BE2C (cell line): ENCODE results near the gene ALDH16A1.
A peak's percentile ranks its signal among the peaks of the same experiment; 100 is the strongest.

Experiments used
- DNase-seq: peaks from one replicate; pipeline ENCODE4 v3.0.0-alpha.2; 2020
- H3K27me3 ChIP-seq: fragments of 250-450 bp; sonication (Bioruptor Pico); 2 replicates; pipeline ENCODE4 v1.5.1; 2020; ENCODE audit warnings: mild to moderate bottlenecking
- H3K36me3 ChIP-seq: fragments of 250-450 bp; sonication (Bioruptor Pico); 2 replicates; pipeline ENCODE4 v1.5.1; 2020; ENCODE audit warnings: mild to moderate bottlenecking
- H3K4me1 ChIP-seq: fragments of 250-450 bp; sonication (Bioruptor Pico); 2 replicates; pipeline ENCODE4 v1.5.1; 2020
- H3K4me3 ChIP-seq: 2 replicates; pipeline ENCODE4 v1.5.1; 2011; ENCODE audit warnings: low read depth, low read length
- H3K9me3 ChIP-seq: fragments of 250-450 bp; sonication (Bioruptor Pico); 2 replicates; pipeline ENCODE4 v1.5.1; 2020
- TF ChIP-seq, protein P1 (sequence below): IDR thresholded peaks from 2 replicates; pipeline ENCODE4 v1.5.1; 2012; ENCODE audit warnings: mild to moderate bottlenecking, low read depth, low read length

Gene ALDH16A1

DNA sequence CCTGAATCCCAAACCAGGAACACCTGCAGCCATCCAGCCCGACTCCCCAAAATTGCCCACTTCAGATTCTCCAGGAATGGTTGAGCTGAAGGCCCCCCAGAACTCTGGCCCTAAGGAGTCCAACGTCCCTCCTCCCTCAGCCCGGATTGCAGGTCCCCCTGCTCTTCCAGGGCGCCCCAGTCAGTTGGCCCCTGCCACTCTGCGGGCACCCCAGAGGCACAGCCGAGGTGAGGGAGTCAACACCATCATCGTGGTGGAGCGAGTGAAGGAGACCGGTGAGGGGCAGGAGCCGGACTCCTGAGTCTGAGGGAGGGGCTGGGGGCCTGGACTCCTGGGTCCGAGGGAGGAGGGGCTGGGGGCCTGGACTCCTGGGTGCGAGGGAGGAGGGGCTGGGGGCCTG is 25.7 kb upstream of the ALDH16A1 start:
- H3K27me3 ChIP-seq: peaks cover 81% of the 10 kb centered on the region
- TF ChIP-seq, protein P1, sequence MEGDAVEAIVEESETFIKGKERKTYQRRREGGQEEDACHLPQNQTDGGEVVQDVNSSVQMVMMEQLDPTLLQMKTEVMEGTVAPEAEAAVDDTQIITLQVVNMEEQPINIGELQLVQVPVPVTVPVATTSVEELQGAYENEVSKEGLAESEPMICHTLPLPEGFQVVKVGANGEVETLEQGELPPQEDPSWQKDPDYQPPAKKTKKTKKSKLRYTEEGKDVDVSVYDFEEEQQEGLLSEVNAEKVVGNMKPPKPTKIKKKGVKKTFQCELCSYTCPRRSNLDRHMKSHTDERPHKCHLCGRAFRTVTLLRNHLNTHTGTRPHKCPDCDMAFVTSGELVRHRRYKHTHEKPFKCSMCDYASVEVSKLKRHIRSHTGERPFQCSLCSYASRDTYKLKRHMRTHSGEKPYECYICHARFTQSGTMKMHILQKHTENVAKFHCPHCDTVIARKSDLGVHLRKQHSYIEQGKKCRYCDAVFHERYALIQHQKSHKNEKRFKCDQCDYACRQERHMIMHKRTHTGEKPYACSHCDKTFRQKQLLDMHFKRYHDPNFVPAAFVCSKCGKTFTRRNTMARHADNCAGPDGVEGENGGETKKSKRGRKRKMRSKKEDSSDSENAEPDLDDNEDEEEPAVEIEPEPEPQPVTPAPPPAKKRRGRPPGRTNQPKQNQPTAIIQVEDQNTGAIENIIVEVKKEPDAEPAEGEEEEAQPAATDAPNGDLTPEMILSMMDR: no peak
- DNase-seq: no peak
- no peak overlapping the region for H3K4me3 ChIP-seq
- H3K4me1 ChIP-seq: no peaks in the 10 kb centered on the region
- H3K9me3 ChIP-seq: no peaks in the 10 kb centered on the region
- H3K36me3 ChIP-seq: no peaks in the 10 kb centered on the region

DNA sequence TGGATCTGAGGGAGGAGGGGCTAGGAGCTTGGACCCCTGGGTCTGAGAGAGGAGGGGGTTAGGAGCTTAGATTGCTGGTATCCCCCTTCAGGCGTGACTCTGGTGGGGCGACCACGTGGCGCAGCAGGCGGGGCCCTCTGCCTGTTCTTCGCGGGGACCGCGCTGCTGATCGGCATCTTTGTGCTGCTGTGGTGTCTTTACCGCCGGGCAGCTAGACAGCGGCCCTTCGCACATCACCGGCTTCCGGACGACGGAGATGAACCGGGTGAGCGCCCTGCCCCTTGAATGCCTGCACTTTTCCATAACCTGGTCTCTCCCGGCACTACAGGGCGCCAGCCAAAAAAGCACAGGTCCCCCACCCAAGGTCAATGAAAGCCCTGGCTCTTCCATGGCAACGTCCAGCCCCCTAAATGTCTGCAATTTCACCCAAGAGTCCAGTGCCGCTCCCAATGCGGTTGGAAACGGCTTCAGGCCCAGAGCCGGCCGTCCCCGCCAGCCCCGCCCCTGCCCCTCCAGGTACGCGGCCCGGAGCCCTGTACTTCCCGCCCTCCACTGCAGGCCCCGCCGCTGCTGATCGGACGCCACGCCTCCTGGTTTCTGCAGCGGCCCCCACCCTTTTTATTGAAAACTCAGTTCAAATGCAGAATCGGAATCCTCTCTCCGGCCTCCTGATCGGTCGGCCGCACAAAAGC is 25.0 kb upstream of the ALDH16A1 start:
- peaks cover 81% of the 10 kb centered on the region for H3K27me3 ChIP-seq
- H3K4me1 ChIP-seq: no peaks in the 10 kb centered on the region
- TF ChIP-seq, protein P1: no peak
- DNase-seq: peak; percentile 39
- no peaks in the 10 kb centered on the region for H3K9me3 ChIP-seq
- H3K36me3 ChIP-seq: no peaks in the 10 kb centered on the region
- H3K4me3 ChIP-seq: peak overlapping the region; percentile 34

DNA sequence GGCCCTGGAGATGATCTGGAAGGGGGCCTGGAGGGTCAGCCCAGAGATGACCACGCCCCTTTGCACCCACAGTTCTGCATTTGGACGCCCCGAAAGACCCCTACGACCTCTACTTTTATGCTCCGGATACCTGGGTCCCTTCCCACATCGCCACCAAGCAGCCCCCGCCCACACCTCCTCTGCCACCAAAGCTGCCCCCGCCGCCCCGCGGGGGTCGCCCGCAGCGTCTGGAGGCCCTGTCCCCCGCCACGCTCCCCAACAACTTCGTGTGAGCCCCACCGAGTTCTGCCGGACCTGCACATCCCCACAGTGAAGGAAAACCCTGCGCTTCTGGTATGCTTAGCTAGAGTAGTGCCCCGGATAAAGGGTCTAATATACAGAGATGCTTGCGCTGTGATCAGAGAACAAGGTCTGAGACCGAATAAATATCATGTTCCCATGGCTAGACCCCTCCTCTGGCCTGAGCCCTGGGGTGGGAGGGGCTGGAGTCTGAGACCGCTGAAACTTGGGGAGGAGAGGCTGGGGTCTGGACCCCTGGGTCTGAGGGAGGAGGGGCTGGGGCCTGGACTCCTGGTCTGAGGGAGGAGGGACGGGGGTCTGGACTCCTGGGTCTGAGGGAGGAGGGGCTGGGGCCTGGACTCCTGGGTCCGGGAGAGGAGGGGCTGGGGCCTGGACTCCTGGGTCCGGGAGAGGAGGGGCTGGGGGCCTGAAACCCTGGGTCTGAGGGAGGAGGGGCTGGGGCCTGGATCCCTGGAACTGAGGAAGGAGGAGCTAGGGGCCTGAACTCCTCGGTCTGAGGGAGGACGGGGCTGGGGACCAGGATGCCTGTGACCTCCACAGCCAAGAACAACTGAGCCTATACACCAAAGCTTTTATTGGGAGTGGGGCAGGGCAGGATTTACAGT is 24.2 kb upstream of the ALDH16A1 start:
- no peaks in the 10 kb centered on the region for H3K36me3 ChIP-seq
- H3K4me3 ChIP-seq: no peak overlapping the region
- no peaks in the 10 kb centered on the region for H3K9me3 ChIP-seq
- H3K27me3 ChIP-seq: peaks cover 81% of the 10 kb centered on the region
- no peaks in the 10 kb centered on the region for H3K4me1 ChIP-seq
- no peak for DNase-seq
- TF ChIP-seq, protein P1: no peak

DNA sequence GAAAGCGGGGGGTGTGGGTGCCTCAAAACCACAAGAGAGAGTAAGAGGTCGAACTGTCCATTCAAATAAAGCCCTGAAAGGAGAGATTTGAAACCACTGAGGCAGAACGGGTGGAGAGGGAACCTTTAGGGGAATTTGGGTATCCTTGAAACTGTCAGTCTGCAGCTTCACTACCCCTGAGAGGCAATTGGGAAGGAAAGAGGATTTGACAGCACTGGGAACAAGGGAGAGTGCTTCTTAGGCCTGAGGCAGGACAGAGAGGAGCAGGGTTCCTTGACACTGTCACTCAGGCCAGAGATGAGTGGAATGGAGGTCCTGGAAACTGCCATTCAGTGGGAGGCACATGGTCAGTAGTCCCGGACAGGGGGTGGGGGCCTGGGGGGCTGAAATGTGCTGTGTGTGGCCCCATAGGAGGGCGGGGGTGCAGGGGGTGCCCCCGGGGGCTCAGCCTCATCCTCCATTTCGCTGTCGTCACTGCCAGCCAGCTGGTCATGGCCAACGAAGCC is 22.8 kb upstream of the ALDH16A1 start:
- TF ChIP-seq, protein P1: no peak
- DNase-seq: no peak
- Histone ChIP-seq H3K4me1 (no peaks in the 10 kb centered on the region), H3K9me3 (no peaks in the 10 kb centered on the region), H3K36me3 (no peaks in the 10 kb centered on the region), H3K4me3 (no peak overlapping the region), H3K27me3 (peaks cover 69% of the 10 kb centered on the region)

DNA sequence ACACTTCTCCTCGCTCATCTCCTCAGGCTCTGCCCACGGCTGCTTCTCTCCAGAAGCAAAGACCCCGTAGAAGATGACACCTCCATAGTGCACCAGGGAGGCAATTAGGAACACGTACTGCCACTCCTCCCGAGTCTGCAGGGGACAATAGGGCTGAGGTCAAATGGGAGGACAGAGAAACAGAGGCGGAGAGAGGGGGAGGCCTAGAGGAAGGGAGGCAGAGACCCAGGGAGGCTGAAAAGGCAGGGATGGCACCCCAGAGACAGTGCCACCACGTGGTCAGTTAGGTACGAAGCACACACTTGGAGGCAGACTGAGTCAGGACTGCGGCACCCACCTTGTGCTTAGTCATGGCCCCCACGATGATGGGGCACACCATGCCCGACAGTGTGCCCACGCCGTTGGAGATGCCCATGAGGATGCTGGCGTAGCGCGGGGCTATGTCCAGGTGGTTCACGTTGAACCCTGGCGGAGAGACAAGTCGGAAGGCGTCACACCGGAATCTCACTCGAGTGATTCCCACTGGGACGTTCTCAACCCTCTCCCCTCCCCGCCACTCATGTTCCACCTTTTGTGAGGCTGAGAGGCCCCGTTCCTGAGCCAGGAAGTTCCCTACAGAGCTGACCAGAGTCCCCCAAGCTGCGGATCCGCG is 22.2 kb upstream of the ALDH16A1 start:
- Histone ChIP-seq H3K4me1 (no peaks in the 10 kb centered on the region), H3K4me3 (no peak overlapping the region), H3K36me3 (no peaks in the 10 kb centered on the region), H3K9me3 (no peaks in the 10 kb centered on the region), H3K27me3 (peaks cover 63% of the 10 kb centered on the region)
- TF ChIP-seq, protein P1: peak; percentile 36; the same call in 1 of the 2 replicates
- no peak for DNase-seq
